ENCODE data around the gene ZNF680.
"Not testable (repeated sequence)": the region's sequence is repeated elsewhere in the genome, so short reads cannot be mapped to it uniquely, and the experiment has no call there.

ZNF680 gene

GRCh38 chr7:64562626-64563278 lies at the start of gene ZNF680:
Gene ZNF680 (minus strand): TSS chr7:64563071. CDS start chr7:64562954, 117 bp downstream.
- DNase-seq = peak; percentile 86

GRCh38 chr7:64612452-64612851 lies 49.6 kb upstream of the ZNF680 start:
- no peak for DNase-seq

GRCh38 chr7:64611717-64612116 lies 48.8 kb upstream of the ZNF680 start:
- DNase-seq = no peak

- no peak for DNase-seq
These were observed 48.1 kb upstream of the ZNF680 start for GRCh38 chr7:64610997-64611396.

- DNase-seq = no peak
These were observed 45.4 kb upstream of the ZNF680 start for GRCh38 chr7:64608116-64608910.

- no peak for DNase-seq
These were observed 43.5 kb upstream of the ZNF680 start for GRCh38 chr7:64606385-64606784.

- DNase-seq = no peak
These were observed 40.4 kb upstream of the ZNF680 start for GRCh38 chr7:64603271-64603670.

GRCh38 chr7:64602518-64602917 lies 39.6 kb upstream of the ZNF680 start:
- no peak for DNase-seq

GRCh38 chr7:64602086-64602485 lies 39.2 kb upstream of the ZNF680 start:
- no peak for DNase-seq

GRCh38 chr7:64599359-64599758 lies 36.5 kb upstream of the ZNF680 start:
- no peak for DNase-seq

GRCh38 chr7:64590971-64591370 lies 28.1 kb upstream of the ZNF680 start:
- no peak for DNase-seq

GRCh38 chr7:64581926-64582894 lies 19.3 kb upstream of the ZNF680 start:
- DNase-seq = no peak

GRCh38 chr7:64581391-64581790 lies 18.5 kb upstream of the ZNF680 start:
- no peak for DNase-seq

GRCh38 chr7:64574540-64575099 lies 11.7 kb upstream of the ZNF680 start:
- DNase-seq = peak; percentile 74

- DNase-seq = not testable (repeated sequence)
These were observed 7.4 kb upstream of the ZNF680 start for GRCh38 chr7:64570284-64570605.

- not testable (repeated sequence) for DNase-seq
These were observed 6.8 kb upstream of the ZNF680 start for GRCh38 chr7:64569372-64570283.

- no peak for DNase-seq
These were observed 630 bp downstream of the ZNF680 start for GRCh38 chr7:64562256-64562625.

- DNase-seq = no peak
These were observed 3.7 kb downstream of the ZNF680 start for GRCh38 chr7:64559206-64559605.

GRCh38 chr7:64558781-64559180 lies 4.1 kb downstream of the ZNF680 start:
- DNase-seq = no peak

GRCh38 chr7:64558323-64558705 lies 4.6 kb downstream of the ZNF680 start:
- DNase-seq = no peak

GRCh38 chr7:64557601-64558322 lies 5.1 kb downstream of the ZNF680 start:
- no peak for DNase-seq
